CD1c-positive myeloid dendritic cell (primary cell): ENCODE data around the gene LAMA1.
"Not testable (repeated sequence)": the region's sequence is repeated elsewhere in the genome, so short reads cannot be mapped to it uniquely, and the experiment has no call there.

Source experiments
- DNase-seq: peaks from one replicate; pipeline ENCODE4 v3.0.0-alpha.2; 2016; ENCODE audit errors: extremely low spot score

Gene LAMA1

GRCh38 chr18:6947338-6948030 is 170.1 kb downstream of the LAMA1 start:
- no peak for DNase-seq

DNA sequence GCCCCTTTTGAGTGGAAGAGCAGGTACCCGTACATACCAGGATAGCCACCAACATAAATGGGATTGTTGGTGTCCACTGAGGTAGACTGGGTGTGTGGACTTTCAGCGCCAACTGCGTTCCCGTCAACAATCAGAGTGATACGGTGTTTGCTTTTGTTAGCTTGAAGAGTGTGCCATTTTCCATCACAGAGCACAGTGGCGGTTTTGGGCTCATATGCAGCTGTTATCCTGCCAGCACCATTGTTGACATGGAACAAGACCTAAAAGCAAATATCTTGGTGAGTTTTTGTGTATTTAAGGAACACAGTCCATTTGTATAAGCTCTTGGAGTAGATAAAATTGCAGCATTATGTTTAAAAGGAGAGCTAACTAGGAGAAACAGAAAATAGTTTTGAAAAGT is 174.5 kb downstream of the LAMA1 start:
- DNase-seq, result no peak

DNA sequence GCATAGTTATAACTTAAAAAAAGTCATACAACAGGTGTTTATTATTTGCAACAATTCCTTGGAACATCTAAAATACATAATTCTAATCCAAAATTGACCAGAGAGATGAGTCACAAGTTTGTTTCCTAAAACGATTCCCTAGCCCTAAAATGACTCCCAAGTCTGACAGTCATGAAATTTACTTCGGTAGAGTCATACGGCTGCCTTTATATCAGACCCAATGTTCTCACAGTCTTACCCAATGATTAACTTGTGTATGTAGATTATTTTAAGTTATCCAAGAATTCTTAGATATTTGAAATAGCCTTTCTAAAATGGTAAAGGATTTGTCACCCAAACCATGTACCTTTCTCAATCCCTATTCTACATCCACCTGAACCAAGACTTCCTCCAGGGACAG is 174.9 kb downstream of the LAMA1 start:
- no peak for DNase-seq

DNA sequence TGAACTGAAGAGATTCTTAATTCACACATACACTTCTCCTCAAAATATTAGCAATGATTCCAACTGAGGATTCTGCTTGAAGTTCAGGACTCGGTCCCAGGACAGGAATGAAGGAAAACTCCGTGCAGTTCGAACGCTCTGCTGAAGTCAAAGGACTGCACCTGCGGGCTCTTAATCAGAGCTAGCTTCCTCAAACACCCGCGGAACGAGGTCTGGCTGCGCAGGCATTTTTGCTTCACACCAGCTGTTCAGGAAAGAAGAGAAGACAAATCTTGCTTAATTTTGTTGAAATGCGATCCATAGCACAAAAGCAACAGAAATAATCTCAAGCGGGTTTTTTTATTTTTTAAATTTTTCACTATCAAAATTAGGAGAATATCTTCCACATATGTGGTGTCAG is 175.6 kb downstream of the LAMA1 start:
- no peak for DNase-seq

DNA sequence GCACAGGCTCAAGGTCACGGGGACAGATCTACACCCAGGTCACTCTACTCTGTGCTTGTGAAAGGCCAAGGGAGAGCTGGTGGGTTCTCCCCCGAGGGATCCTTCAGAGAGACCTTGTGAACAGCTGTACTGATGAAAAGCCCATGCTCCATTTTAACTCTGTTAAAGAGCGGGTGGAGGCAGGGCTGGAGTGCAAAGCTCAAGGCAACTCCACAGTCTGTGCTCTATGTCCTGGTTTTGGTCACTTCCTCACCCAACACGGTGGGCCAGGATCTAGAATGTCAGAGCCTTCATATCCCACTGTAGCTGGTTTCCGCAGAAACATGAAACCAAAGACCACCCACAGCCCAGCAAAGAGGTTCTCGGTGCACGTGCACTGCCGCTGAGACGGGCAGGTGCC is 177.1 kb downstream of the LAMA1 start:
- no peak for DNase-seq

- no peak for DNase-seq
Measured at GRCh38 chr18:6939972-6940371, 177.6 kb downstream of the LAMA1 start.

DNA sequence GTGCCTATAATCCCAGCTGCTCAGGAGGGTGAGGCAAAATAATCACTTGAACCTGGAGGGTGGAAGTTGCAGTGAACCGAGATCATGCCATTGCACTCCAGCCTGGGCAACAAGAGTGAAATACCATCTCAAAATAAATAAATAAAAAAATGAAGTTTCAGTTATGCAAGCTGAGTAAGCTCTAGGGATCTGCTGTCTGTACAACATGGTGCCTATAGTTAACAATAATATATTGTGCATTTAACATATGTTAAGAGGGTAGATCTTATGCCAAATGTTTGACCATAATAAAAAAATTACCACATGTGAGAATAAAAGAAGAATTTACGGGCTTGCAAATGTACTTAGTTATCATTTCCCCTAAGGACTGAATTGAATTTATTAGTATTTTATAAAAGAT is 179.2 kb downstream of the LAMA1 start:
- DNase-seq, result not testable (repeated sequence)

DNA sequence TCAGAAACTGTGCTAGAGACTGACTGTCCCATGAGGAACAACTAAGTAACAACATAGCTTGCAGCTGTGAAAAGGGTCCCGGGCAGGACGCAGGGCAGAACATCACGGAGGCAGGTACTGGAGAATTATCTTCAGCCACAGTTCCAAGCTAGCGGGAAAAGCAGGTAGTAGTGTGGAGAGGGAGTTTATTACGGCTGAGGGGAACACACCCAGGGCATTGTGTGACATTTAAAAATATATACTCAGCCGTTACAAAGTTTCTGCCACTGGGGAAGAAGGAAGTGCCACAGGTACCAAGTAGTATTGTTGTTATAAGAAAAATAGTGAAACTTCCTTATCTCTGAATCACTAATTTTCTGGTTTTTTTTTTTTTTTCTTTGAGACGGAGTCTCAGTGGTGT is 179.6 kb downstream of the LAMA1 start:
- DNase-seq, result no peak

DNA sequence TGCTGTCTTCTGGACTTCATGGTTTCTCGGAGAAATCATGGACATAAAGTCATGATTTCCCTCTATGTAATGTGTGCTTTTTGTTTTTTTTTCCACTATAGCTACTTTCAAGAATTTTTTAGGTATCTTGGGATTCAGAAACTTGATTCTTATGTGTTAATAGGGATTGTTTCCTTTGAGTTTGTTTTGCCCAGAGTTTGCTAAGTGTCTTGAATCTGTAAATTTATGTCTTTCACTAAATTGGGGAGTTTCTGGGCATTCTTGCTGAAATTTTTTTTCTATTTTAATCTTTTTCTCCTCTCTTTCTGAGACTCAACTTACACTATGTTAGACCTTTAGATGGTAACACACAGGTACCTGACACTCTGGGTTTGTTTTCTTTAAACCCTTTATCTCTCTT is 182.7 kb downstream of the LAMA1 start:
- no peak for DNase-seq

DNA sequence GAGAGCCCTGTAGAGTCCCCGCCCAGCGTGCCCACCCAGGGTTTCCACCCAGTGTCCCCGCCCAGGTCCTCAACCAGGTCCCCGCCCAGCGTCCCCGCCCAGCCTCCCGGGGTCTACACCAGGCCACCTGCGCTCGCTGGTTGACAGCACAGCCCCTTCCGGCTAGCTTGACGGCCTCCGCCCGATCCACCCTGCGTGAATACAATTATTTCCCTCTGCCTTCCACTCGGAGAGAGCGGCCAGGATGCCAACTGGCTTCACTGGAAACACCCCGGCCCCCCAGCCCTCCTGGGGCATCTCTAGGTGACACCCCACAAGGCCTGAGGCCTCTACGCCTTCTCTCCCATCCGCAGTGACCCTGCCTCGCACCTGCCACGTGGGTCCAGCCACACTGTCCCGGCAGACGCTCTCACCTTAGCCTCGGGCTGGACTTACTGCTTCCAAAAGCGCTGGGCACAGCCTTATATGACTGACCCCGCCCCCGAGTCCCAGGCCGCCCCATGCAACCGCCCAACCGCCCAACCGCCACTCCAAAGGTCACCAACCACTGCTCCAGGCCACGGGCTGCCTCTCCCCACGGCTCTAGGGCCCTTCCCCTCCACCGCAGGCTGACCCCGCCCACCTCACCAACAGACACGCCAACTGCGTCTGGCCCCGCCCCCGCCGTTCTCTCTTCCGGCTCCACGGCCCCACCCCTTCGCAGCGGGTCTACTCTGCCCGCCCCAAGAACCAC is 188.1 kb downstream of the LAMA1 start:
- DNase-seq, result no peak

GRCh38 chr18:6928359-6928758 is 189.2 kb downstream of the LAMA1 start:
- no peak for DNase-seq

DNA sequence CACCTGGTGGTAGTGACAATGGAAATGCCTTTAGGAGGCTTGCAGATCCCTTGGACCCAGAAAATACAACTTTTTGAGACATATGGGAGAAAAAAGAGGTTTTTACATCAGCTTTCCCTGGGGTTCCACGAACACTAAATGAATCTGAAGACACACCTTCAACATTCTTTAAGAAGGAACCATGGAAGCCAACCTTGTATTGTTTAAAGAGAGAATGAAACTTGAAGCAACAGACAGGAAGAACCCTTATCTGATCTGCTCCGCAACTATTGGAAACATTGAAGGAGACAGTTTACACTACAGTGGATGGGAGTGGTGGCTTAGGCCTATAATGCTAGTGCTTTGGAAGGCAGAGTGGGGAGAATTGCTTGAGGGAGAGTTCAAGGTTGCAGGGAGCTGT is 190.4 kb downstream of the LAMA1 start:
- no peak for DNase-seq

GRCh38 chr18:6923220-6923619 is 194.4 kb downstream of the LAMA1 start:
- DNase-seq, result no peak

DNA sequence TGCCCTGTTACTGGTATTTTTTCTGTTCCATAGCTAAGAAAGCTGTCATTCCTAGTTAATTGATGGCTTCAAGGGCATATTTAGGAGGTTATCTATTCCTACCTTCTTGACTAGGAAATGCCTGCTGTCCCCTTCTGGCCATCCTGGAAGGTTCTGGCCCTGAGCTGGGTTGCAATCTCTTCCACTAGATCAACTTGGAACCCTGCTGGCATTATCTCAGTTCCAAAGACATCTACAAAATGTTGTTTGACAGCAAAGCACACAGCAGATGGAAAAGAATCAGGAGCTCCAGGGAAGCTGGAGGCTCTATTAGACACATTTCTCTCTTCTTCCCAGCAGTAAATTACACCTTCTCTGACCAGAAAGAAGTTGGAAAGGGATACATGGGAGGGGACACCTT is 196.0 kb downstream of the LAMA1 start:
- no peak for DNase-seq

DNA sequence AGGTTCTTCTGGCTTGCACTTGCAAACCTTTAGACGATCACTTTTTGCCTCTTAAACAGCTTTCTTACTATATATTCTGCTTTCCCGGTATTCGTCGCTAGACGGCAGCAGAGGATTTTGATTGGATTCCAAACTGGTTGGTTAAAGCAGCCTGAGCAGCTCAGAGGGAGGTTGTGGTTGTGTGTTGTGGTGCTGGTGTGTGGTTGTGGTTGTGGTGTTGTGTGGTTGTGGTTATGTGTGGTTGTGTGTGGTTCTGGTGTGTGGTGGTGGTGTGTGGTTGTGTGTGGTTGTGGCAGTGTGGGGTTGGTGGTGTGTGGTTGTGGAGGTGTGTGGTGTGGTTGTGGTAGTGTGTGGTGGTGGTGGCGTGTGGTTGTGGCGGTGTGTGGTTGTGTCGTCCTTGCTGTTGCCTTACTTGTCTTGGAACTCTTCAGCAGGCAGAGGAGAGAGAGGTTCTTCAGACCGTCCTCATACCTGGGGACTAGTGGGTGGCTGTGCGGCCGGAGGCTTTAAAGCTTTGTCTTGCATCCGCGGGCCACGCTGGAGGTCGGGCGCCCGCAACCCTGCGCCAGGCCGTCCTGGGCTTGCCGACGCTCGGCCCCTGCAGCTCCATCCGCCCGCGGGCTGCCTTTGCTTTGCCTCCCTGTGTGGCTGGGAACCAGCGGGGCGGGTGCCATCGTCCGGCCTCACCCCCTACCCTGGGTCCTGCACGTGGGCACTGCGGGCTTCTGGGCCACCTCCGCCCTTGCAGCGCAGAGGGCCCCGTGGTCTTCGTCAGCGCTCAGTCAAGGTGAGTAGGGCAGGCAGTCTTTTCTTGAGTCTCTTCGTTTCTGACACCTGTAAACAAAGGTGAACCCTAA is 197.3 kb downstream of the LAMA1 start:
- peak; percentile 10 for DNase-seq

- no peak for DNase-seq
Measured at GRCh38 chr18:6917072-6917471, 200.5 kb downstream of the LAMA1 start.

DNA sequence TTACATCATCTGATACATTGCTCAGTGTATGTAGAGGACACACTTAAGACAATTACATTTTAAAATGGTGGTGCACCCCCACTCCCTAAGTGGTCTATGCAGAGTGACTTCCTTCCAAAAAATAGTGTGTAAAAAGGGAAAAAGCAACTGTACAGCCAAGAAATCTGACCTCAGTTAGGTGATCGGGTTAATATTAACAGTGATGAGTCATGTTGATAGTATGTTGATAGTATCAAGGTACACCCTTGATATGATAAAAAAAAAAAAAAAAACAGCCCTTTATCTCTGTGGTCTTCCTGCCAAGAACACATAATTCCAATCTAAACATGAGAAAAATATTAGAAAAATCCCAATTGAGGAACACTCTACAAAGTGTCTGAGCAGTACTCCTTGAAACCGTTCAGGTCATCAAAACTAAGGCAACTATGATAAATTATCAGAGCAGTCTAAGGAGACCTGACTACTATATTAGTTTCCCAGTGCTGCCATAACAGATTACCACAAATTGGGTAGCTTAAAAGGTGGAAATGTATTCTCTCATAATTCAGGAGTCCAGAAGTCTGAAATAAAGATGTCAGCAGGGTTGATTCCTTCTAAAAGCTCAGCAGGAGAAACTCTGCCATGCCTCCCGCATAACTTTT is 216.2 kb downstream of the LAMA1 start:
- DNase-seq, result no peak

- DNase-seq, result no peak
Measured at GRCh38 chr18:6891788-6892187, 225.8 kb downstream of the LAMA1 start.
